ENCODE data around the gene CILP2.

GRCh38 chr19:19545707-19546106 lies 7.6 kb downstream of the CILP2 start:
- no peak for TF ChIP-seq CTCF (IDR thresholded peaks at IDR 0.05; ENCODE audit: control extremely low read depth in 1 of 3, insufficient read depth in 1 of 3, low read depth in 1 of 3, low read length in 3 of 3)
- no peak for TF ChIP-seq POLR2A (IDR thresholded peaks at IDR 0.05; ENCODE audit: control extremely low read depth in 1 of 2, low read depth in 2 of 2, low read length in 2 of 2)
- TF ChIP-seq EP300 (IDR thresholded peaks at IDR 0.05; ENCODE audit: borderline replicate concordance in 1 of 2, low read depth in 2 of 2, low read length in 2 of 2), result no peak
- TF ChIP-seq GABPA (IDR thresholded peaks at IDR 0.05; ENCODE audit: borderline replicate concordance, insufficient read depth, low read length), result no peak
- TF ChIP-seq EZH2 (IDR thresholded peaks at IDR 0.05; ENCODE audit: low read depth, low read length, severe bottlenecking), result no peak
- no peak for TF ChIP-seq SUZ12 (IDR thresholded peaks at IDR 0.05; ENCODE audit: low read length)
- no peak for TF ChIP-seq SP1 (IDR thresholded peaks at IDR 0.05; ENCODE audit: low read depth, low read length)
- TF ChIP-seq POLR2AphosphoS5 (IDR thresholded peaks at IDR 0.05; ENCODE audit: low read depth, low read length), result no peak
- no peak for TF ChIP-seq MAFK (IDR thresholded peaks at IDR 0.05; ENCODE audit: low read depth, low read length)
- TF ChIP-seq JUN (IDR thresholded peaks at IDR 0.05; ENCODE audit: low read depth, low read length), result no peak
- no peak for TF ChIP-seq ZNF274 (IDR thresholded peaks at IDR 0.05; ENCODE audit: borderline replicate concordance, extremely low read depth, low read length)

Measured in H1 (cell line).